HepG2 (cell line): Measurements from ENCODE around the gene MTA2. TPM values are rescaled to one million over a fixed set of nuclear protein-coding genes. Genes with fewer than 3 reads are reported as not detected.

Experiments used
- AGO1 ChIP-seq: fragments of 200-400 bp; formaldehyde crosslinking; IDR thresholded peaks from 2 replicates; pipeline ENCODE4 v1.6.1; 2017; ENCODE audit warnings: mild to moderate bottlenecking, low read depth, low read length, moderate library complexity; ENCODE audit not compliant: poor library complexity, severe bottlenecking
- CREB1 ChIP-seq, 2 experiments: fragments of 450-650 bp in 1 of 2; IDR thresholded peaks; 2 replicates each; pipeline ENCODE4 v1.6.1; 2016 to 2017; ENCODE audit warnings: control low read depth in 1 of 2, mild to moderate bottlenecking in 1 of 2, missing compliant biosample characterization in 1 of 2, missing genetic modification characterization in 1 of 2
- ELF3 ChIP-seq: IDR thresholded peaks from 2 replicates; pipeline ENCODE4 v1.6.1; 2016; ENCODE audit warnings: missing genetic modification reagents, missing compliant biosample characterization
- FOXP4 ChIP-seq: sonication (generic); formaldehyde crosslinking; IDR thresholded peaks from 2 replicates; pipeline ENCODE4 v1.4.0; 2020; ENCODE audit warnings: missing genetic modification reagents
- HNF1A ChIP-seq, 2 experiments: sonication (generic) in 1 of 2; formaldehyde crosslinking in 1 of 2; IDR thresholded peaks; 2 replicates each; pipeline versions ENCODE4 v1.4.0 to v1.6.1; 2016 to 2020; ENCODE audit warnings: borderline replicate concordance in 1 of 2, low read depth in 1 of 2, mild to moderate bottlenecking in 1 of 2, missing genetic modification reagents in 1 of 2
- IRF1 ChIP-seq: sonication (generic); formaldehyde crosslinking; IDR thresholded peaks from 2 replicates; pipeline ENCODE4 v1.4.0; 2020; ENCODE audit warnings: low read depth, mild to moderate bottlenecking, missing genetic modification reagents
- ISL2 ChIP-seq: sonication (generic); formaldehyde crosslinking; IDR thresholded peaks from 2 replicates; pipeline ENCODE4 v1.5.0; 2020; ENCODE audit warnings: missing genetic modification reagents
- MIXL1 ChIP-seq: IDR thresholded peaks from 2 replicates; pipeline ENCODE4 v1.6.1; 2016
- NFIC ChIP-seq: IDR thresholded peaks from 2 replicates; pipeline ENCODE4 v1.6.1; 2012; ENCODE audit warnings: mild to moderate bottlenecking, low read length, inconsistent platforms
- NONO ChIP-seq, 2 experiments: fragments of 450-650 bp in 1 of 2; sonication (generic) in 1 of 2; formaldehyde crosslinking in 1 of 2; IDR thresholded peaks in 1 of 2; conservative IDR thresholded peaks in 1 of 2; 2 replicates each; pipeline versions ENCODE4 v1.6.1 to v1.8.0; 2017 to 2022; ENCODE audit warnings: mild to moderate bottlenecking in 1 of 2, missing genetic modification reagents in 1 of 2, moderate library complexity in 1 of 2
- SETDB1 ChIP-seq: sonication (generic); formaldehyde crosslinking; IDR thresholded peaks from 2 replicates; pipeline ENCODE4 v1.5.1; 2020; ENCODE audit warnings: missing genetic modification reagents, mild to moderate bottlenecking, borderline replicate concordance
- SRF ChIP-seq: IDR thresholded peaks from 2 replicates; pipeline ENCODE4 v1.6.1; 2011; ENCODE audit warnings: mild to moderate bottlenecking, low read depth, low read length, moderate library complexity
- SUZ12 ChIP-seq: fragments of 150-350 bp; IDR thresholded peaks from 2 replicates; pipeline ENCODE4 v1.6.1; 2014; ENCODE audit warnings: low read depth, low read length
- TBP ChIP-seq: sonication (generic); formaldehyde crosslinking; IDR thresholded peaks from 2 replicates; pipeline ENCODE4 v1.5.0; 2020; ENCODE audit warnings: missing genetic modification reagents
- TRIM22 ChIP-seq: fragments of 450-650 bp; IDR thresholded peaks from 2 replicates; pipeline ENCODE4 v1.6.1; 2017
- ZBTB8A ChIP-seq: sonication (generic); formaldehyde crosslinking; IDR thresholded peaks from 2 replicates; pipeline ENCODE4 v1.4.0; 2020; ENCODE audit warnings: mild to moderate bottlenecking, low read depth, missing genetic modification reagents, borderline replicate concordance
- ZFP36L2 ChIP-seq: sonication (generic); formaldehyde crosslinking; IDR thresholded peaks from 2 replicates; pipeline ENCODE4 v1.4.0; 2020; ENCODE audit warnings: missing genetic modification reagents
- ZFP82 ChIP-seq: sonication (generic); formaldehyde crosslinking; IDR thresholded peaks from 2 replicates; pipeline ENCODE4 v1.5.1; 2020; ENCODE audit warnings: mild to moderate bottlenecking, missing genetic modification reagents, borderline replicate concordance
- ZNF205 ChIP-seq: IDR thresholded peaks from 2 replicates; pipeline ENCODE4 v1.6.1; 2018; ENCODE audit warnings: missing biosample characterization, missing genetic modification reagents
- ZNF343 ChIP-seq: sonication (generic); formaldehyde crosslinking; IDR thresholded peaks from 2 replicates; pipeline ENCODE4 v1.4.0; 2020; ENCODE audit warnings: mild to moderate bottlenecking, missing genetic modification reagents
- ZNF746 ChIP-seq: sonication (generic); formaldehyde crosslinking; IDR thresholded peaks from 2 replicates; pipeline ENCODE4 v1.8.0; 2022; ENCODE audit warnings: mild to moderate bottlenecking, missing genetic modification reagents
- polyA plus RNA-seq, 8 experiments: library from polyadenylated mRNA; depleted of rRNA in 3 of 8; stranded (reverse) in 7 of 8; unstranded in 1 of 8; fragments of >200 nt; fragmentation: Illumina TruSeq in 4 of 8; extraction: Trizol in 4 of 8; gene quantifications; 2 replicates each; pipeline versions ENCODE4 v1.2.1 to v1.2.3, GENCODE V29; 2011 to 2016; ENCODE audit warnings: low read depth in 4 of 8, missing spikeins in 1 of 8, mixed read lengths in 1 of 8; ENCODE audit not compliant: insufficient read depth in 1 of 8
- total RNA-seq, 5 experiments: library from RNA; depleted of rRNA; stranded (reverse); fragments of >200 nt; fragmentation: Illumina TruSeq; extraction: Trizol; gene quantifications; 2 replicates each; pipeline ENCODE4 v1.2.3, GENCODE V29; 2016; ENCODE audit warnings: low read depth in 1 of 5

MTA2 gene
- total and polyA plus RNA-seq, 2 of the 13 experiments (the other 11 are each of a cell fraction or from before 2014, with no cell fraction given), result 14.0 to 70.0 TPM

- TF ChIP-seq ZFP36L2, result no peak
- peak; percentile 73; the same call in 1 of the 2 replicates for TF ChIP-seq ZNF205 (CRISPR knock-in tag)
- no peak for TF ChIP-seq IRF1
- TF ChIP-seq ELF3 (CRISPR knock-in tag), result peak; percentile 93
- 0 out of 2 replicates have a peak, but pooled peaks have one; percentile 20 for TF ChIP-seq SETDB1 (CRISPR knock-in tag)
- TF ChIP-seq TBP (CRISPR knock-in tag), result no peak
- TF ChIP-seq ISL2 (CRISPR knock-in tag), result peak; percentile 67
- no peak; the same call in 1 of the 2 replicates for TF ChIP-seq ZNF343 (CRISPR knock-in tag)
- no peak for TF ChIP-seq HNF1A (IDR thresholded peaks at IDR 0.05; ENCODE audit: low read depth)
- TF ChIP-seq HNF1A (CRISPR knock-in tag; IDR thresholded peaks at IDR 0.05; ENCODE audit: borderline replicate concordance), result peak; percentile 86; the same call in 1 of the 2 replicates
- TF ChIP-seq ZFP82 (CRISPR knock-in tag), result 0 out of 2 replicates have a peak, but pooled peaks have one; percentile 26
- TF ChIP-seq CREB1 (IDR thresholded peaks at IDR 0.05), result peak; percentile 95
- TF ChIP-seq CREB1 (CRISPR knock-in tag; IDR thresholded peaks at IDR 0.05), result peak; percentile 99
- peak; percentile 63; the same call in 1 of the 2 replicates for TF ChIP-seq ZNF746 (CRISPR knock-in tag)
- no peak for TF ChIP-seq SUZ12
- no peak; the same call in 1 of the 2 replicates for TF ChIP-seq ZBTB8A (CRISPR knock-in tag)
- peak; percentile 96 for TF ChIP-seq MIXL1 (CRISPR knock-in tag)
- TF ChIP-seq TRIM22, result no peak
- TF ChIP-seq NFIC, result 0 out of 2 replicates have a peak, but pooled peaks have one; percentile 48
- TF ChIP-seq NONO (IDR thresholded peaks at IDR 0.05), result no peak
- TF ChIP-seq NONO (CRISPR knock-in tag; conservative IDR thresholded peaks at IDR 0.05), result peak; percentile 96
- TF ChIP-seq FOXP4 (CRISPR knock-in tag), result peak; percentile 77
- peak; percentile 71; the same call in 1 of the 2 replicates for TF ChIP-seq SRF
- TF ChIP-seq AGO1, result peak; percentile 83
These were observed 10.1 kb downstream of the MTA2 start, which contains the start of gene TUT1 (continued) for GRCh38 chr11:62591448-62592145.
